Panc1 (cell line): ENCODE measurements around the gene CSTF2T. TPM values are rescaled to one million over a fixed set of nuclear protein-coding genes. Genes with fewer than 3 reads are reported as not detected.

ENCODE experiments used
- ATAC-seq: fragments of 200-7000 bp; cut with Tn5 transposase; 2 replicates; pipeline ENCODE4 v1.9.1; 2020; ENCODE audit warnings: mild to moderate bottlenecking, moderate library complexity
- BruUV-seq: library from RNA; stranded (reverse); fragments of 400-500 nt; replicated peaks from 2 replicates; lab custom pipeline; 2021; lab: Mats Ljungman, UMichigan
- CTCF ChIA-PET: fragments of 300-600 bp; sonication (Branson Sonifier 250); formaldehyde crosslinking; loops from one replicate; lab custom pipeline; 2022; ENCODE audit warnings: antibody characterized with exemption; lab: Charles Lee
- POLR2A ChIA-PET: fragments of 300-600 bp; sonication (Branson Sonifier 250); formaldehyde crosslinking; loops from one replicate; lab custom pipeline; 2022; ENCODE audit warnings: antibody characterized with exemption; lab: Charles Lee
- DNase-seq: peaks from one replicate; pipeline ENCODE4 v3.0.0-alpha.2; 2010; ENCODE audit warnings: low read depth, low spot score
- H3K27ac ChIP-seq: 2 replicates; pipeline ENCODE4 v1.5.1; 2011; ENCODE audit warnings: mild to moderate bottlenecking, low read length, inconsistent platforms
- H3K27me3 ChIP-seq: fragments of 200-500 bp; sonication (Bioruptor generic); 2 replicates; pipeline ENCODE4 v1.6.0; 2014; ENCODE audit warnings: low read length, inconsistent platforms; ENCODE audit not compliant: control insufficient read depth, insufficient read depth
- H3K36me3 ChIP-seq: fragments of 200-500 bp; sonication (Bioruptor generic); 2 replicates; pipeline ENCODE4 v1.5.1; 2014; ENCODE audit warnings: inconsistent platforms, mild to moderate bottlenecking, low read length, moderate library complexity; ENCODE audit not compliant: control insufficient read depth, insufficient read depth
- H3K4me1 ChIP-seq: 2 replicates; pipeline ENCODE4 v1.5.1; 2011; ENCODE audit warnings: inconsistent platforms, mild to moderate bottlenecking, low read length, moderate library complexity; ENCODE audit not compliant: control insufficient read depth, insufficient read depth
- H3K4me3 ChIP-seq, 2 experiments: 2 replicates each; pipeline ENCODE4 v1.5.1; 2011 to 2012; ENCODE audit warnings: low read depth in 2 of 2, low read length in 2 of 2, mild to moderate bottlenecking in 2 of 2, inconsistent platforms in 1 of 2, moderate library complexity in 1 of 2
- H3K9me3 ChIP-seq: fragments of 200-500 bp; sonication (Bioruptor generic); 2 replicates; pipeline ENCODE4 v1.5.1; 2014; ENCODE audit warnings: low read depth, mild to moderate bottlenecking, inconsistent platforms, low read length, moderate library complexity; ENCODE audit not compliant: control insufficient read depth, insufficient read depth
- POLR2AphosphoS5 ChIP-seq: IDR thresholded peaks from 2 replicates; pipeline ENCODE4 v1.6.1; 2012; ENCODE audit warnings: mild to moderate bottlenecking, low read depth, low read length, moderate library complexity
- SIN3A ChIP-seq: IDR thresholded peaks from 2 replicates; pipeline ENCODE4 v1.6.1; 2012; ENCODE audit warnings: low read depth, mild to moderate bottlenecking, low read length, moderate library complexity, borderline replicate concordance; ENCODE audit not compliant: insufficient read depth
- TCF7L2 ChIP-seq: IDR thresholded peaks from 2 replicates; pipeline ENCODE4 v1.6.1; 2011; ENCODE audit warnings: mild to moderate bottlenecking, low read depth, low read length, inconsistent platforms
- in situ Hi-C: cut with HindIII; loops from 2 replicates; pipeline ENCODE4 v1.10.0; 2016; ENCODE audit warnings: low sequenced_read_pairs, low pct_unique_long_range_greater_than_20kb
- intact Hi-C: fragments of 100-400 bp; cut with micrococcal nuclease; formaldehyde crosslinking; loops from one replicate; pipeline ENCODE4 v1.10.0; 2022; ENCODE audit not compliant: unreplicated experiment
- total RNA-seq: library from RNA; stranded (reverse); gene quantifications from one replicate; pipeline ENCODE4 v1.2.1, GENCODE V29; 2021; ENCODE audit not compliant: unreplicated experiment
- TF ChIP-seq, protein P1 (sequence below), 2 experiments: IDR thresholded peaks; 2 replicates each; pipeline ENCODE4 v1.6.1; 2011 to 2012; ENCODE audit warnings: low read depth in 2 of 2, control low read depth in 1 of 2, low read length in 1 of 2, mild to moderate bottlenecking in 1 of 2, moderate library complexity in 1 of 2; ENCODE audit not compliant: insufficient read depth in 1 of 2
- TF ChIP-seq, protein P2 (sequence below): fragments of 450-650 bp; IDR thresholded peaks from 2 replicates; pipeline ENCODE4 v1.5.1; 2017; ENCODE audit warnings: mild to moderate bottlenecking

CSTF2T gene
- total RNA-seq, 1 experiment from 2014 or later = 20.8 TPM

DNA sequence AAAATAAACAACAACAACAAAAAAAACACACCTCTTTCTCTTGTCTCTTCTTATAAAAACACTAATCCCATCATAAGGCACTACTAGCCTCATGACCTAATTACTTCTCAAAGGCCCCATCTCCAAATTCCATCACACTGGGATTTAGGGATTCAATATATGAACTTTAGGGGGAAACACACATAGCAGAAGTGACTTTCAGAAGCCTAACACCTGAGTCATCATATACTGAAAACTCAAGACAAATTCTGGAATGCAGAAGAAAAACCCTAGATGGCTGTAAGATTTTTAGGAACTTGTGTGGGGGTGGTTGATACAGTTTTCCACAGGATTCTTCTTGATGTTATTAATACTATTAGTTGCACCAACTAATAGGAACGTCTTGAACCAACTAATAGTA is 33.7 kb upstream of the CSTF2T start:
- no peak for DNase-seq
- TF ChIP-seq, protein P1, sequence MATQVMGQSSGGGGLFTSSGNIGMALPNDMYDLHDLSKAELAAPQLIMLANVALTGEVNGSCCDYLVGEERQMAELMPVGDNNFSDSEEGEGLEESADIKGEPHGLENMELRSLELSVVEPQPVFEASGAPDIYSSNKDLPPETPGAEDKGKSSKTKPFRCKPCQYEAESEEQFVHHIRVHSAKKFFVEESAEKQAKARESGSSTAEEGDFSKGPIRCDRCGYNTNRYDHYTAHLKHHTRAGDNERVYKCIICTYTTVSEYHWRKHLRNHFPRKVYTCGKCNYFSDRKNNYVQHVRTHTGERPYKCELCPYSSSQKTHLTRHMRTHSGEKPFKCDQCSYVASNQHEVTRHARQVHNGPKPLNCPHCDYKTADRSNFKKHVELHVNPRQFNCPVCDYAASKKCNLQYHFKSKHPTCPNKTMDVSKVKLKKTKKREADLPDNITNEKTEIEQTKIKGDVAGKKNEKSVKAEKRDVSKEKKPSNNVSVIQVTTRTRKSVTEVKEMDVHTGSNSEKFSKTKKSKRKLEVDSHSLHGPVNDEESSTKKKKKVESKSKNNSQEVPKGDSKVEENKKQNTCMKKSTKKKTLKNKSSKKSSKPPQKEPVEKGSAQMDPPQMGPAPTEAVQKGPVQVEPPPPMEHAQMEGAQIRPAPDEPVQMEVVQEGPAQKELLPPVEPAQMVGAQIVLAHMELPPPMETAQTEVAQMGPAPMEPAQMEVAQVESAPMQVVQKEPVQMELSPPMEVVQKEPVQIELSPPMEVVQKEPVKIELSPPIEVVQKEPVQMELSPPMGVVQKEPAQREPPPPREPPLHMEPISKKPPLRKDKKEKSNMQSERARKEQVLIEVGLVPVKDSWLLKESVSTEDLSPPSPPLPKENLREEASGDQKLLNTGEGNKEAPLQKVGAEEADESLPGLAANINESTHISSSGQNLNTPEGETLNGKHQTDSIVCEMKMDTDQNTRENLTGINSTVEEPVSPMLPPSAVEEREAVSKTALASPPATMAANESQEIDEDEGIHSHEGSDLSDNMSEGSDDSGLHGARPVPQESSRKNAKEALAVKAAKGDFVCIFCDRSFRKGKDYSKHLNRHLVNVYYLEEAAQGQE (IDR thresholded peaks at IDR 0.05; ENCODE audit: insufficient read depth in 1 of 2, low read depth in 2 of 2, low read length in 1 of 2) = no peak
- TF ChIP-seq TCF7L2 = no peak
- no peak for TF ChIP-seq POLR2AphosphoS5
- TF ChIP-seq SIN3A = no peak
- TF ChIP-seq, protein P2, sequence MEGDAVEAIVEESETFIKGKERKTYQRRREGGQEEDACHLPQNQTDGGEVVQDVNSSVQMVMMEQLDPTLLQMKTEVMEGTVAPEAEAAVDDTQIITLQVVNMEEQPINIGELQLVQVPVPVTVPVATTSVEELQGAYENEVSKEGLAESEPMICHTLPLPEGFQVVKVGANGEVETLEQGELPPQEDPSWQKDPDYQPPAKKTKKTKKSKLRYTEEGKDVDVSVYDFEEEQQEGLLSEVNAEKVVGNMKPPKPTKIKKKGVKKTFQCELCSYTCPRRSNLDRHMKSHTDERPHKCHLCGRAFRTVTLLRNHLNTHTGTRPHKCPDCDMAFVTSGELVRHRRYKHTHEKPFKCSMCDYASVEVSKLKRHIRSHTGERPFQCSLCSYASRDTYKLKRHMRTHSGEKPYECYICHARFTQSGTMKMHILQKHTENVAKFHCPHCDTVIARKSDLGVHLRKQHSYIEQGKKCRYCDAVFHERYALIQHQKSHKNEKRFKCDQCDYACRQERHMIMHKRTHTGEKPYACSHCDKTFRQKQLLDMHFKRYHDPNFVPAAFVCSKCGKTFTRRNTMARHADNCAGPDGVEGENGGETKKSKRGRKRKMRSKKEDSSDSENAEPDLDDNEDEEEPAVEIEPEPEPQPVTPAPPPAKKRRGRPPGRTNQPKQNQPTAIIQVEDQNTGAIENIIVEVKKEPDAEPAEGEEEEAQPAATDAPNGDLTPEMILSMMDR = no peak
- H3K27me3 ChIP-seq = peaks cover 3% of the 10 kb centered on the region; the same call in 1 of the 2 replicates
- BruUV-seq = no TSS peak
- no peaks in the 10 kb centered on the region for H3K9me3 ChIP-seq
- intact Hi-C loops (no loop called here), in situ Hi-C loops (no loop called here)
- H3K4me3 ChIP-seq = no peak overlapping the region
- CTCF ChIA-PET = no interaction called here
- no peaks in the 10 kb centered on the region for H3K4me1 ChIP-seq
- ATAC-seq = no peak
- no peak overlapping the region for H3K27ac ChIP-seq
- POLR2A ChIA-PET = no interaction called here
- no peaks in the 10 kb centered on the region for H3K36me3 ChIP-seq

DNA sequence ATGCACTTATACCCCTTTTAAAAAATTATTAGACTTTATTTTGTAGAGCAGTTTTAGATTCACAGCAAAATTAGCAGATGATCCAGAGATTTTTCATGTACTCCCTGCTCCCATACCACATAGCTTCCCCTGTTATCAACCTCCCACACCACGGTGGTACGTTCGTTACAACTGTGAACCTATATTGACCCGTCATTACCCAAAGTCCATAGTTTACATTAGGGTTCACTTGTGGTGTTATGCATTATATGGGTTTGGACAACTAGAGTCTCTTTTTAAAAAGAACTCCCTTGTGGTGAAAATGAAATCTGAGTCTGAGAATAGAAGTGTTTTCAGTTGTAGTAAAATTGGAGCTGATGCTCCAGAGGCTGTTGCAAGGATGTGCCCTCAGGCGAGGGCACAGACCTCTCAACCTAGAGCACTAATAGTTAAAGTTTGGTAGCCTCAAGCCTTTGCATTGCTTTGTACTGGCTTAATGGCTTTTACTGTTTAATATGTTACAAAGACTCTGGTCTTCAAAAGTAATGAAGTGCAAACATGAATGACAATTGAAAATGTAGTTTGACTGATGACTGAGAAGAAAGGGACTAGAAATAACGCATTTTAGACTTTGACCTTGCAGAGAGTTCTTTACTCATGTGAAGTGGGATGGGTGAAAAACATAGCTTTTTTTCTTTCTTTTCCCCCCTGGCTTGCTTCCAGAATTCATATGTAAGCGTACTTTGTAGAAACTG is 30.6 kb upstream of the CSTF2T start:
- in situ Hi-C loops = no loop called here
- no peak overlapping the region for H3K4me3 ChIP-seq
- intact Hi-C loops = no loop called here
- H3K36me3 ChIP-seq = no peaks in the 10 kb centered on the region
- H3K27me3 ChIP-seq = peaks cover 3% of the 10 kb centered on the region; the same call in 1 of the 2 replicates
- no TSS peak for BruUV-seq
- H3K27ac ChIP-seq = no peak overlapping the region
- no peaks in the 10 kb centered on the region for H3K4me1 ChIP-seq
- ATAC-seq (no peak), DNase-seq (no peak)
- TF ChIP-seq, protein P1 (IDR thresholded peaks at IDR 0.05; ENCODE audit: insufficient read depth in 1 of 2, low read depth in 2 of 2, low read length in 1 of 2) = no peak
- TF ChIP-seq POLR2AphosphoS5 = no peak
- no peak for TF ChIP-seq TCF7L2
- TF ChIP-seq, protein P2 = no peak
- TF ChIP-seq SIN3A = no peak
- POLR2A ChIA-PET = no interaction called here
- no peaks in the 10 kb centered on the region for H3K9me3 ChIP-seq
- CTCF ChIA-PET = interaction anchor here (0.6 kb wide), 1 partner anchor 141 kb away, joined by 3 read pairs; no protein-coding TSS in a partner anchor
